Embryonic facial prominence (tissue), 1 donor: Measurements from ENCODE around the gene ACTL7B.
"Not testable (repeated sequence)": the region's sequence is repeated elsewhere in the genome, so short reads cannot be mapped to it uniquely, and the experiment has no call there.

ENCODE experiments used
- DNase-seq: peaks from one replicate; pipeline ENCODE4 v3.0.0-alpha.2; 2016; ENCODE audit errors: extremely low spot score

The ACTL7B gene

GRCh38 chr9:108855888-108856287 lies at the start of gene ACTL7B:
ACTL7B (minus strand) TSS chr9:108855986; CDS start chr9:108855930, 56 bp downstream.
- DNase-seq, result no peak

- DNase-seq, result no peak
Measured at GRCh38 chr9:108905494-108905893, 49.7 kb upstream of the ACTL7B start.

- no peak for DNase-seq
Measured at GRCh38 chr9:108904161-108904560, 48.4 kb upstream of the ACTL7B start.

GRCh38 chr9:108903420-108904103 lies 47.8 kb upstream of the ACTL7B start:
- DNase-seq, result no peak

- no peak for DNase-seq
Measured at GRCh38 chr9:108900176-108900575, 44.4 kb upstream of the ACTL7B start.

- DNase-seq, result not testable (repeated sequence)
Measured at GRCh38 chr9:108899023-108899695, 43.4 kb upstream of the ACTL7B start.

GRCh38 chr9:108897324-108898096 lies 41.7 kb upstream of the ACTL7B start:
- no peak for DNase-seq

- no peak for DNase-seq
Measured at GRCh38 chr9:108894225-108894997, 38.6 kb upstream of the ACTL7B start.

GRCh38 chr9:108889649-108890067 lies 33.9 kb upstream of the ACTL7B start:
- DNase-seq, result no peak

- DNase-seq, result not testable (repeated sequence)
Measured at GRCh38 chr9:108886594-108887271, 30.9 kb upstream of the ACTL7B start.

- no peak for DNase-seq
Measured at GRCh38 chr9:108885643-108886348, 30.0 kb upstream of the ACTL7B start.

- no peak for DNase-seq
Measured at GRCh38 chr9:108884701-108885100, 28.9 kb upstream of the ACTL7B start.

GRCh38 chr9:108883085-108883484 lies 27.3 kb upstream of the ACTL7B start:
- DNase-seq, result no peak

GRCh38 chr9:108882052-108882888 lies 26.5 kb upstream of the ACTL7B start:
- no peak for DNase-seq

- no peak for DNase-seq
Measured at GRCh38 chr9:108880738-108881316, 25.0 kb upstream of the ACTL7B start.

- DNase-seq, result no peak
Measured at GRCh38 chr9:108877524-108877923, 21.7 kb upstream of the ACTL7B start.

GRCh38 chr9:108876425-108876824 lies 20.6 kb upstream of the ACTL7B start:
- no peak for DNase-seq

- DNase-seq, result no peak
Measured at GRCh38 chr9:108874058-108874788, 18.4 kb upstream of the ACTL7B start.
